DND-41 (cell line): Measurements from ENCODE around the gene RBMS3.

ENCODE experiments used
- CTCF ChIP-seq: IDR thresholded peaks from 2 replicates; pipeline ENCODE4 v1.5.1; 2012; ENCODE audit warnings: borderline replicate concordance, low read length, moderate library complexity, mild to moderate bottlenecking; ENCODE audit not compliant: poor library complexity, severe bottlenecking; ENCODE audit errors: extremely low read depth
- EZH2 ChIP-seq: IDR thresholded peaks from 3 replicates; pipeline ENCODE4 v1.6.1; 2012; ENCODE audit warnings: borderline replicate concordance, low read depth, mild to moderate bottlenecking, moderate library complexity, low read length, inconsistent platforms; ENCODE audit not compliant: severe bottlenecking

- TF ChIP-seq EZH2: no peak
- no peak for TF ChIP-seq CTCF
Observed at GRCh38 chr3:29307295-29307694, 26.4 kb downstream of the RBMS3 start.
